Liver (tissue), 3 donors: ENCODE measurements around the gene GDF9.

Experiments
- FOXA1 ChIP-seq: IDR thresholded peaks from 2 replicates; pipeline ENCODE4 v1.6.1; 2016; ENCODE audit warnings: antibody characterized with exemption
- RAD21 ChIP-seq, 2 donors: IDR thresholded peaks; 2 replicates each; pipeline ENCODE4 v1.6.1; 2016; ENCODE audit warnings: antibody characterized with exemption in 2 of 2, mild to moderate bottlenecking in 2 of 2
- SP1 ChIP-seq: IDR thresholded peaks from 2 replicates; pipeline ENCODE4 v1.6.1; 2018; ENCODE audit warnings: antibody characterized with exemption, mild to moderate bottlenecking
- YY1 ChIP-seq: IDR thresholded peaks from 2 replicates; pipeline ENCODE4 v1.6.1; 2016; ENCODE audit warnings: antibody characterized with exemption, mild to moderate bottlenecking
- TF ChIP-seq, protein P1 (sequence below): IDR thresholded peaks from 2 replicates; pipeline ENCODE4 v1.6.1; 2016; ENCODE audit warnings: antibody characterized with exemption
- TF ChIP-seq, protein P2 (sequence below): fragments of 150-350 bp; IDR thresholded peaks from 2 replicates; pipeline ENCODE4 v1.5.1; 2017; ENCODE audit warnings: improper control_type of control experiment, low read depth, low read length; ENCODE audit not compliant: missing input control
- TF ChIP-seq, protein P3 (sequence below): IDR thresholded peaks from 2 replicates; pipeline ENCODE4 v1.6.1; 2016; ENCODE audit warnings: antibody characterized with exemption
- TF ChIP-seq, protein P4 (sequence below): IDR thresholded peaks from 2 replicates; pipeline ENCODE4 v1.6.1; 2016; ENCODE audit warnings: antibody characterized with exemption, mild to moderate bottlenecking
- donor health status: healthy.
- donor health status: healthy.

DNA sequence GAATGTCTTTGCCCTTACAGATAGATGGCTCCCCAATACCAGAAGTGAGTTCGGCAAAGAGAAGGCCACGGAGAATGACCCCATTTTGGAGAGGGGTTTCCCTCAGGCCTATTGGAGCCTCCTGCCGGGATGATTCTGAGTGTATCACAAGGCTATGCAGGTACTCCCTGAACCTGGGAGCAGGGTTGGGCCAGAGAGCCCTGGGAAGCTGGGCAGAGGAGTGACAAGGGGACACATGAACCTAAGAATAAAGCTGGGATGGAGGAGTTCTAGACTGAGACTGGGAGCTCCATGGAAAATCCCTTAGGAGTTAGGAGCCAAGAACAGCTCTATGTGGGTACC, 7.6 kb upstream of the GDF9 start:
- TF ChIP-seq, protein P1, sequence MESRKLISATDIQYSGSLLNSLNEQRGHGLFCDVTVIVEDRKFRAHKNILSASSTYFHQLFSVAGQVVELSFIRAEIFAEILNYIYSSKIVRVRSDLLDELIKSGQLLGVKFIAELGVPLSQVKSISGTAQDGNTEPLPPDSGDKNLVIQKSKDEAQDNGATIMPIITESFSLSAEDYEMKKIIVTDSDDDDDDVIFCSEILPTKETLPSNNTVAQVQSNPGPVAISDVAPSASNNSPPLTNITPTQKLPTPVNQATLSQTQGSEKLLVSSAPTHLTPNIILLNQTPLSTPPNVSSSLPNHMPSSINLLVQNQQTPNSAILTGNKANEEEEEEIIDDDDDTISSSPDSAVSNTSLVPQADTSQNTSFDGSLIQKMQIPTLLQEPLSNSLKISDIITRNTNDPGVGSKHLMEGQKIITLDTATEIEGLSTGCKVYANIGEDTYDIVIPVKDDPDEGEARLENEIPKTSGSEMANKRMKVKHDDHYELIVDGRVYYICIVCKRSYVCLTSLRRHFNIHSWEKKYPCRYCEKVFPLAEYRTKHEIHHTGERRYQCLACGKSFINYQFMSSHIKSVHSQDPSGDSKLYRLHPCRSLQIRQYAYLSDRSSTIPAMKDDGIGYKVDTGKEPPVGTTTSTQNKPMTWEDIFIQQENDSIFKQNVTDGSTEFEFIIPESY: no peak
- TF ChIP-seq, protein P2, sequence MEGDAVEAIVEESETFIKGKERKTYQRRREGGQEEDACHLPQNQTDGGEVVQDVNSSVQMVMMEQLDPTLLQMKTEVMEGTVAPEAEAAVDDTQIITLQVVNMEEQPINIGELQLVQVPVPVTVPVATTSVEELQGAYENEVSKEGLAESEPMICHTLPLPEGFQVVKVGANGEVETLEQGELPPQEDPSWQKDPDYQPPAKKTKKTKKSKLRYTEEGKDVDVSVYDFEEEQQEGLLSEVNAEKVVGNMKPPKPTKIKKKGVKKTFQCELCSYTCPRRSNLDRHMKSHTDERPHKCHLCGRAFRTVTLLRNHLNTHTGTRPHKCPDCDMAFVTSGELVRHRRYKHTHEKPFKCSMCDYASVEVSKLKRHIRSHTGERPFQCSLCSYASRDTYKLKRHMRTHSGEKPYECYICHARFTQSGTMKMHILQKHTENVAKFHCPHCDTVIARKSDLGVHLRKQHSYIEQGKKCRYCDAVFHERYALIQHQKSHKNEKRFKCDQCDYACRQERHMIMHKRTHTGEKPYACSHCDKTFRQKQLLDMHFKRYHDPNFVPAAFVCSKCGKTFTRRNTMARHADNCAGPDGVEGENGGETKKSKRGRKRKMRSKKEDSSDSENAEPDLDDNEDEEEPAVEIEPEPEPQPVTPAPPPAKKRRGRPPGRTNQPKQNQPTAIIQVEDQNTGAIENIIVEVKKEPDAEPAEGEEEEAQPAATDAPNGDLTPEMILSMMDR: no peak
- TF ChIP-seq, protein P3, sequence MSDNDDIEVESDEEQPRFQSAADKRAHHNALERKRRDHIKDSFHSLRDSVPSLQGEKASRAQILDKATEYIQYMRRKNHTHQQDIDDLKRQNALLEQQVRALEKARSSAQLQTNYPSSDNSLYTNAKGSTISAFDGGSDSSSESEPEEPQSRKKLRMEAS: no peak
- TF ChIP-seq, protein P4, sequence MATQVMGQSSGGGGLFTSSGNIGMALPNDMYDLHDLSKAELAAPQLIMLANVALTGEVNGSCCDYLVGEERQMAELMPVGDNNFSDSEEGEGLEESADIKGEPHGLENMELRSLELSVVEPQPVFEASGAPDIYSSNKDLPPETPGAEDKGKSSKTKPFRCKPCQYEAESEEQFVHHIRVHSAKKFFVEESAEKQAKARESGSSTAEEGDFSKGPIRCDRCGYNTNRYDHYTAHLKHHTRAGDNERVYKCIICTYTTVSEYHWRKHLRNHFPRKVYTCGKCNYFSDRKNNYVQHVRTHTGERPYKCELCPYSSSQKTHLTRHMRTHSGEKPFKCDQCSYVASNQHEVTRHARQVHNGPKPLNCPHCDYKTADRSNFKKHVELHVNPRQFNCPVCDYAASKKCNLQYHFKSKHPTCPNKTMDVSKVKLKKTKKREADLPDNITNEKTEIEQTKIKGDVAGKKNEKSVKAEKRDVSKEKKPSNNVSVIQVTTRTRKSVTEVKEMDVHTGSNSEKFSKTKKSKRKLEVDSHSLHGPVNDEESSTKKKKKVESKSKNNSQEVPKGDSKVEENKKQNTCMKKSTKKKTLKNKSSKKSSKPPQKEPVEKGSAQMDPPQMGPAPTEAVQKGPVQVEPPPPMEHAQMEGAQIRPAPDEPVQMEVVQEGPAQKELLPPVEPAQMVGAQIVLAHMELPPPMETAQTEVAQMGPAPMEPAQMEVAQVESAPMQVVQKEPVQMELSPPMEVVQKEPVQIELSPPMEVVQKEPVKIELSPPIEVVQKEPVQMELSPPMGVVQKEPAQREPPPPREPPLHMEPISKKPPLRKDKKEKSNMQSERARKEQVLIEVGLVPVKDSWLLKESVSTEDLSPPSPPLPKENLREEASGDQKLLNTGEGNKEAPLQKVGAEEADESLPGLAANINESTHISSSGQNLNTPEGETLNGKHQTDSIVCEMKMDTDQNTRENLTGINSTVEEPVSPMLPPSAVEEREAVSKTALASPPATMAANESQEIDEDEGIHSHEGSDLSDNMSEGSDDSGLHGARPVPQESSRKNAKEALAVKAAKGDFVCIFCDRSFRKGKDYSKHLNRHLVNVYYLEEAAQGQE: no peak
- no peak for TF ChIP-seq FOXA1
- TF ChIP-seq SP1: no peak
- TF ChIP-seq RAD21 (IDR thresholded peaks at IDR 0.05): no peak
- no peak for TF ChIP-seq YY1
